ENCODE measurements around the gene CPVL. TPM values are rescaled to one million over a fixed set of nuclear protein-coding genes. Genes with fewer than 3 reads are reported as not detected.

CPVL gene
- total RNA-seq, 1 experiment from 2014 or later = 10.3 TPM

GRCh38 chr7:29158795-29159423, 12.6 kb upstream of the CPVL start:
- Histone ChIP-seq H3K36me3 (ENCODE audit: control insufficient read depth in 1 of 2, insufficient read depth in 2 of 2, low read length in 2 of 2) (no peaks in the 10 kb centered on the region), H4K20me1 (ENCODE audit: insufficient read depth) (no peaks in the 10 kb centered on the region), H3K79me2 (ENCODE audit: insufficient read depth, low read length) (no peaks in the 10 kb centered on the region), H3K4me2 (ENCODE audit: low read length) (no peak overlapping the region), H3K4me3 (replicated peaks in 1 of 2; ENCODE audit: low read depth in 1 of 2, low read length in 2 of 2) (no peak overlapping the region), H3K9me3 (ENCODE audit: control insufficient read depth in 1 of 2, insufficient read depth in 1 of 2, low read depth in 1 of 2, low read length in 2 of 2) (no peaks in the 10 kb centered on the region), H2AFZ (ENCODE audit: low read depth, low read length, poor library complexity, severe bottlenecking) (no peak overlapping the region), H3K27ac (ENCODE audit: low read depth, low read length) (no peak overlapping the region), H3K27me3 (ENCODE audit: insufficient read depth, low read length) (no peaks in the 10 kb centered on the region), H3K9me2 (ENCODE audit: insufficient read depth) (no peaks in the 10 kb centered on the region), H3K9ac (ENCODE audit: low read length) (no peak overlapping the region), H3K4me1 (ENCODE audit: control insufficient read depth in 1 of 2, insufficient read depth in 2 of 2, low read length in 2 of 2) (no peaks in the 10 kb centered on the region)
- RAD21 ChIA-PET (ENCODE audit: low non-redundant PET in 1 of 2, low total read pairs in 2 of 2, uncharacterized antibody in 2 of 2, unreplicated experiment in 2 of 2) = no interaction called here
- intact Hi-C loops (cut with micrococcal nuclease) = no loop called here
- ATAC-seq = no peak
- POLR2A ChIA-PET = no interaction called here
- TF ChIP-seq MAX (IDR thresholded peaks at IDR 0.05) = no peak
- no peak for TF ChIP-seq TCF7L2 (IDR thresholded peaks at IDR 0.05; ENCODE audit: borderline replicate concordance, extremely low read depth, insufficient read depth, insufficient read length)
- no peak for TF ChIP-seq CBX3 (IDR thresholded peaks at IDR 0.05; ENCODE audit: low read depth)
- no peak for TF ChIP-seq JUND (IDR thresholded peaks at IDR 0.05)
- TF ChIP-seq ZFX (IDR thresholded peaks at IDR 0.05) = no peak
- TF ChIP-seq, protein P1, sequence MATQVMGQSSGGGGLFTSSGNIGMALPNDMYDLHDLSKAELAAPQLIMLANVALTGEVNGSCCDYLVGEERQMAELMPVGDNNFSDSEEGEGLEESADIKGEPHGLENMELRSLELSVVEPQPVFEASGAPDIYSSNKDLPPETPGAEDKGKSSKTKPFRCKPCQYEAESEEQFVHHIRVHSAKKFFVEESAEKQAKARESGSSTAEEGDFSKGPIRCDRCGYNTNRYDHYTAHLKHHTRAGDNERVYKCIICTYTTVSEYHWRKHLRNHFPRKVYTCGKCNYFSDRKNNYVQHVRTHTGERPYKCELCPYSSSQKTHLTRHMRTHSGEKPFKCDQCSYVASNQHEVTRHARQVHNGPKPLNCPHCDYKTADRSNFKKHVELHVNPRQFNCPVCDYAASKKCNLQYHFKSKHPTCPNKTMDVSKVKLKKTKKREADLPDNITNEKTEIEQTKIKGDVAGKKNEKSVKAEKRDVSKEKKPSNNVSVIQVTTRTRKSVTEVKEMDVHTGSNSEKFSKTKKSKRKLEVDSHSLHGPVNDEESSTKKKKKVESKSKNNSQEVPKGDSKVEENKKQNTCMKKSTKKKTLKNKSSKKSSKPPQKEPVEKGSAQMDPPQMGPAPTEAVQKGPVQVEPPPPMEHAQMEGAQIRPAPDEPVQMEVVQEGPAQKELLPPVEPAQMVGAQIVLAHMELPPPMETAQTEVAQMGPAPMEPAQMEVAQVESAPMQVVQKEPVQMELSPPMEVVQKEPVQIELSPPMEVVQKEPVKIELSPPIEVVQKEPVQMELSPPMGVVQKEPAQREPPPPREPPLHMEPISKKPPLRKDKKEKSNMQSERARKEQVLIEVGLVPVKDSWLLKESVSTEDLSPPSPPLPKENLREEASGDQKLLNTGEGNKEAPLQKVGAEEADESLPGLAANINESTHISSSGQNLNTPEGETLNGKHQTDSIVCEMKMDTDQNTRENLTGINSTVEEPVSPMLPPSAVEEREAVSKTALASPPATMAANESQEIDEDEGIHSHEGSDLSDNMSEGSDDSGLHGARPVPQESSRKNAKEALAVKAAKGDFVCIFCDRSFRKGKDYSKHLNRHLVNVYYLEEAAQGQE (IDR thresholded peaks at IDR 0.05; ENCODE audit: low read depth) = no peak
- TF ChIP-seq ZBTB33 (IDR thresholded peaks at IDR 0.05; ENCODE audit: extremely low read depth, insufficient replicate concordance, low read length) = no peak
- TF ChIP-seq ZNF274 (IDR thresholded peaks at IDR 0.05; ENCODE audit: low read depth, low read length) = no peak
- no peak for TF ChIP-seq EZH2phosphoT487 (IDR thresholded peaks at IDR 0.05; ENCODE audit: borderline replicate concordance)
- TF ChIP-seq, protein P2, sequence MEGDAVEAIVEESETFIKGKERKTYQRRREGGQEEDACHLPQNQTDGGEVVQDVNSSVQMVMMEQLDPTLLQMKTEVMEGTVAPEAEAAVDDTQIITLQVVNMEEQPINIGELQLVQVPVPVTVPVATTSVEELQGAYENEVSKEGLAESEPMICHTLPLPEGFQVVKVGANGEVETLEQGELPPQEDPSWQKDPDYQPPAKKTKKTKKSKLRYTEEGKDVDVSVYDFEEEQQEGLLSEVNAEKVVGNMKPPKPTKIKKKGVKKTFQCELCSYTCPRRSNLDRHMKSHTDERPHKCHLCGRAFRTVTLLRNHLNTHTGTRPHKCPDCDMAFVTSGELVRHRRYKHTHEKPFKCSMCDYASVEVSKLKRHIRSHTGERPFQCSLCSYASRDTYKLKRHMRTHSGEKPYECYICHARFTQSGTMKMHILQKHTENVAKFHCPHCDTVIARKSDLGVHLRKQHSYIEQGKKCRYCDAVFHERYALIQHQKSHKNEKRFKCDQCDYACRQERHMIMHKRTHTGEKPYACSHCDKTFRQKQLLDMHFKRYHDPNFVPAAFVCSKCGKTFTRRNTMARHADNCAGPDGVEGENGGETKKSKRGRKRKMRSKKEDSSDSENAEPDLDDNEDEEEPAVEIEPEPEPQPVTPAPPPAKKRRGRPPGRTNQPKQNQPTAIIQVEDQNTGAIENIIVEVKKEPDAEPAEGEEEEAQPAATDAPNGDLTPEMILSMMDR (IDR thresholded peaks at IDR 0.05 in 2 of 3, conservative IDR thresholded peaks at IDR 0.05 in 1 of 3; ENCODE audit: borderline replicate concordance in 1 of 3, insufficient read depth in 1 of 3, low read depth in 2 of 3, low read length in 2 of 3) = no peak
- TF ChIP-seq EGR1 (IDR thresholded peaks at IDR 0.05; ENCODE audit: low read depth) = no peak
- TF ChIP-seq YY1 (IDR thresholded peaks at IDR 0.05; ENCODE audit: extremely low read depth, insufficient replicate concordance, low read depth, low read length) = no peak
- no peak for TF ChIP-seq ELF1 (IDR thresholded peaks at IDR 0.05; ENCODE audit: borderline replicate concordance, low read depth)
- no peak for TF ChIP-seq RAD21 (IDR thresholded peaks at IDR 0.05; ENCODE audit: low read depth)
- no peak for DNase-seq (ENCODE audit: low read depth, low spot score)
- CTCF ChIA-PET = no interaction called here
- BruUV-seq (replicated peaks) = no TSS peak
